Fibroblast of the aortic adventitia (primary cell): ENCODE data around the gene COX5B. TPM values are rescaled to one million over a fixed set of nuclear protein-coding genes. Genes with fewer than 3 reads are reported as not detected.

Source experiments
- DNase-seq: peaks from one replicate; pipeline ENCODE4 v3.0.0-alpha.2; 2010; ENCODE audit warnings: low read depth
- H3K4me3 ChIP-seq: 2 replicates; pipeline ENCODE4 v1.5.1; 2011; ENCODE audit warnings: low read depth, mild to moderate bottlenecking, control low read depth, low read length, moderate library complexity
- total RNA-seq: library from RNA; depleted of rRNA; stranded (reverse); fragments of >200 nt; gene quantifications from 2 replicates; pipeline ENCODE4 v1.2.3, GENCODE V29; 2012; ENCODE audit warnings: low replicate concordance
- TF ChIP-seq, protein P1 (sequence below): IDR thresholded peaks from 2 replicates; pipeline ENCODE4 v1.5.1; 2011; ENCODE audit warnings: mild to moderate bottlenecking, low read length, control low read depth, inconsistent platforms; ENCODE audit not compliant: insufficient read depth

The COX5B gene
- total RNA-seq, 1 donor = 198 TPM

- TF ChIP-seq, protein P1, sequence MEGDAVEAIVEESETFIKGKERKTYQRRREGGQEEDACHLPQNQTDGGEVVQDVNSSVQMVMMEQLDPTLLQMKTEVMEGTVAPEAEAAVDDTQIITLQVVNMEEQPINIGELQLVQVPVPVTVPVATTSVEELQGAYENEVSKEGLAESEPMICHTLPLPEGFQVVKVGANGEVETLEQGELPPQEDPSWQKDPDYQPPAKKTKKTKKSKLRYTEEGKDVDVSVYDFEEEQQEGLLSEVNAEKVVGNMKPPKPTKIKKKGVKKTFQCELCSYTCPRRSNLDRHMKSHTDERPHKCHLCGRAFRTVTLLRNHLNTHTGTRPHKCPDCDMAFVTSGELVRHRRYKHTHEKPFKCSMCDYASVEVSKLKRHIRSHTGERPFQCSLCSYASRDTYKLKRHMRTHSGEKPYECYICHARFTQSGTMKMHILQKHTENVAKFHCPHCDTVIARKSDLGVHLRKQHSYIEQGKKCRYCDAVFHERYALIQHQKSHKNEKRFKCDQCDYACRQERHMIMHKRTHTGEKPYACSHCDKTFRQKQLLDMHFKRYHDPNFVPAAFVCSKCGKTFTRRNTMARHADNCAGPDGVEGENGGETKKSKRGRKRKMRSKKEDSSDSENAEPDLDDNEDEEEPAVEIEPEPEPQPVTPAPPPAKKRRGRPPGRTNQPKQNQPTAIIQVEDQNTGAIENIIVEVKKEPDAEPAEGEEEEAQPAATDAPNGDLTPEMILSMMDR = no peak
- no peak for DNase-seq
Measured at GRCh38 chr2:97659256-97660043, 13.6 kb downstream of the COX5B start.

GRCh38 chr2:97660044-97660774 lies 14.3 kb downstream of the COX5B start:
- no peak overlapping the region for H3K4me3 ChIP-seq
- TF ChIP-seq, protein P1 = no peak
- no peak for DNase-seq

More at GRCh38 chr2:97659256-97660043, 13.6 kb downstream of the COX5B start:
- no peak overlapping the region for H3K4me3 ChIP-seq

DNA sequence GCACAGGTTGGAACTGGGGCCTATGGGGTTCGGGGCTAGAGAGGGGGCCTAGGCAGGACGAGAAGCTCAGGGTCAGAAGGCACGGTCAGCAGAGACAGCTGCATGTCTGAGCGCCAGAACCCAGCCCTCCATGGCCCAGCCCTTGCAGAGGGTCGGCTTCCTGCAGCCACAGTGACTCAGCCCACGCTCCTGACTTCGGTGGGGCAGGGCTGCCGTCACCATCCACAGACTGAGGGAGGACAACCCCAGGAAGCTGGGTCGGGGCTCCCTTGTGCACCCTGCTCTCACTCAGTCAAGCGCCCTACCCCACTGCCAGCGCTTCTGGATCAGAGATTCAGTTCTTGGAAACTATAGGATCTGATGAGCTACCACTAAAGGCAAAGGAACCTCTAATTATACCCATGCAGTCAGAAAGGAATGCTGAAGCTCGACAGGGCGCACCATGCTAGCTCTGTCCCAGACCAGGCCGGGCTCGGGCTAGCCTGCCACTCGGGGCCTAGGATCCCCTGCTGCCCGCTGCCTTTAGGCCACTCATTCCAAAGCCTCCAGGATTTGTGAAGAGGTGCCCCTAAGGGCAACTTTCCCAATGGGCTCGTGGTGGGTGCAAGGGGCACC lies 15.0 kb downstream of the COX5B start:
- H3K4me3 ChIP-seq = no peak overlapping the region
- TF ChIP-seq, protein P1 = no peak
- DNase-seq = no peak

- H3K4me3 ChIP-seq = peak overlapping the region; percentile 6
- TF ChIP-seq, protein P1 = no peak
- DNase-seq = no peak
Measured at GRCh38 chr2:97661927-97662326, 16.1 kb downstream of the COX5B start.

GRCh38 chr2:97662386-97662894 lies 16.6 kb downstream of the COX5B start:
- TF ChIP-seq, protein P1 = no peak
- peak overlapping the region; percentile 81 for H3K4me3 ChIP-seq
- DNase-seq = no peak

DNA sequence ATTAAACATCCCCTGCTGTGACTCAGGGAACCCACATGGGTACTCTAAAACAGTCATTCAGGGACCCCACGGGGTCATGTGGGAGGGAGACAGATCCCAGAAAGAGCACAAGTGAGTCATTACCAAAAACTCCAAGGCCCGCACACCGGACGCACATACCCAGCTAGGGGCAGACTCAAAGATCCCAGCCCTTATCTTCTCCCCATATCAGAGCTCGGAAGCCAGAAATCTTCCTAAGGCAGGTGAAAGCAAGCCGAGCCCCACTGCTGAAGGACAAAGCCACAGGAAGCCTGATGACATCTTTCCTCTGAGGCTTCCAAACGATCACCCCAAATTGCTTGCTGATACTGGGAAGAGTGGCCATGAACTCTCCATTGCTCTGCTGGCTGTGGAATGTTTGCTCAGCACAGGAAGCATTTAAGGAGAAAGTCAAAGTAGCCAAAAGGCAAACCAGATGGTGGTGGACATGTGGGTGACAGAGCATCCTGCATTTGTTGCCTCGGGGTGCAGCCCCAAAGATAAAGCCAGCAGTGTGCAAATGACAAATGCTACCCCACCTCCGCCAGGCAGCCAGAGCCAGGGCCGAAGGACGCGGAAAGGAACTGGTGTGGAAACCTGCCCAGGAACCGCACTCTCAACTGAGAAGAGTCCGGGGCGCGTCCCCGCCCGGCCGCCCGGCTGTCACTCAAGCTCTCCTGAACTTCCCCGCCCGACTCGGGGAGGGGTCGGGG lies 17.2 kb downstream of the COX5B start:
- TF ChIP-seq, protein P1 = no peak
- peak overlapping the region; percentile 81 for H3K4me3 ChIP-seq
- peak; percentile 76 for DNase-seq
